Measurements from ENCODE around the gene BCAM.

DNA sequence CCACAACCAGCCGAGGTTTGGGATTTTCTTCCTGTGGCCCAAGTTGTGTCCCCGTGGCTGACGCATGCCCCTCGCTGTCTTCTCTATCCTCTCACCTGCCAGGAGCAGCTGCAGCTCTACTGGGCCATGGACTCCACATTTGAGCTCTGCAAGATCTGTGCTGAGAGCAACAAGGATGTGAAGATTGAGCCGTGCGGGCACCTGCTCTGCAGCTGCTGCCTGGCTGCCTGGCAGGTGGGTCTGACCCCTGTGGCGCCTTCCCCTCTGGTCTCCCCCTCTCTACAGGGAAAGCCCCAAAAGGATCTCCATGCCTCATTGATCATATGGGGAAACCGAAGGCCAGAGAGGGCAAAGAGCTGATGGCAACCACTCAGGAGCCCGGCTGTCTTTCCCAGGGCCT lies 16.6 kb upstream of the BCAM start:
- TF ChIP-seq, protein P1, sequence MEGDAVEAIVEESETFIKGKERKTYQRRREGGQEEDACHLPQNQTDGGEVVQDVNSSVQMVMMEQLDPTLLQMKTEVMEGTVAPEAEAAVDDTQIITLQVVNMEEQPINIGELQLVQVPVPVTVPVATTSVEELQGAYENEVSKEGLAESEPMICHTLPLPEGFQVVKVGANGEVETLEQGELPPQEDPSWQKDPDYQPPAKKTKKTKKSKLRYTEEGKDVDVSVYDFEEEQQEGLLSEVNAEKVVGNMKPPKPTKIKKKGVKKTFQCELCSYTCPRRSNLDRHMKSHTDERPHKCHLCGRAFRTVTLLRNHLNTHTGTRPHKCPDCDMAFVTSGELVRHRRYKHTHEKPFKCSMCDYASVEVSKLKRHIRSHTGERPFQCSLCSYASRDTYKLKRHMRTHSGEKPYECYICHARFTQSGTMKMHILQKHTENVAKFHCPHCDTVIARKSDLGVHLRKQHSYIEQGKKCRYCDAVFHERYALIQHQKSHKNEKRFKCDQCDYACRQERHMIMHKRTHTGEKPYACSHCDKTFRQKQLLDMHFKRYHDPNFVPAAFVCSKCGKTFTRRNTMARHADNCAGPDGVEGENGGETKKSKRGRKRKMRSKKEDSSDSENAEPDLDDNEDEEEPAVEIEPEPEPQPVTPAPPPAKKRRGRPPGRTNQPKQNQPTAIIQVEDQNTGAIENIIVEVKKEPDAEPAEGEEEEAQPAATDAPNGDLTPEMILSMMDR (conservative IDR thresholded peaks at IDR 0.05; ENCODE audit: low read length), result no peak
- TF ChIP-seq EZH2phosphoT487 (IDR thresholded peaks at IDR 0.05; ENCODE audit: borderline replicate concordance, low read depth, low read length), result no peak
